Kidney tubule cell (primary cell): ENCODE measurements around the gene NEDD8.

ENCODE experiments used
- DNase-seq: peaks from one replicate; pipeline ENCODE4 v3.0.0-alpha.2; 2018; ENCODE audit warnings: low spot score

The NEDD8 gene

DNA sequence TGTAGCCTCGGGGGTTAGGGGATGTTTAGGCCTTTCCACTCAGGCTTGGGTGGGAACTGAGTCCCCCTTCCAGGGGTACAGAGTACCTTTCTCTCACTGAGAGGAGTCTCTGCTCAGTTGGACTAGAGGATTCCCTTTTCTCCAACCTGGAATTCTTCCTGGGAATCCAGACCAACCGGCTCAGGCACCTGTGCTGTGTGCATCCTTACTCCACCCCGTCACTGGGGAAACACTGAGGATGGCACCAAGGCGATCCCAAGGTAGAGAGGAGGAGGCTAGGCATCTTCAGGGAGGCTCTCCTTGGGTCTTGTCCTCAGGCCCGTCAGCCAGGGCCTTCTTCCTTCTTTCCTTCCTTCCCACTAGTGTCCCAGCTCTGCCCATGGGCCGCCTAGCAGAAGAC is 31.7 kb upstream of the NEDD8 start:
- DNase-seq = no peak

DNA sequence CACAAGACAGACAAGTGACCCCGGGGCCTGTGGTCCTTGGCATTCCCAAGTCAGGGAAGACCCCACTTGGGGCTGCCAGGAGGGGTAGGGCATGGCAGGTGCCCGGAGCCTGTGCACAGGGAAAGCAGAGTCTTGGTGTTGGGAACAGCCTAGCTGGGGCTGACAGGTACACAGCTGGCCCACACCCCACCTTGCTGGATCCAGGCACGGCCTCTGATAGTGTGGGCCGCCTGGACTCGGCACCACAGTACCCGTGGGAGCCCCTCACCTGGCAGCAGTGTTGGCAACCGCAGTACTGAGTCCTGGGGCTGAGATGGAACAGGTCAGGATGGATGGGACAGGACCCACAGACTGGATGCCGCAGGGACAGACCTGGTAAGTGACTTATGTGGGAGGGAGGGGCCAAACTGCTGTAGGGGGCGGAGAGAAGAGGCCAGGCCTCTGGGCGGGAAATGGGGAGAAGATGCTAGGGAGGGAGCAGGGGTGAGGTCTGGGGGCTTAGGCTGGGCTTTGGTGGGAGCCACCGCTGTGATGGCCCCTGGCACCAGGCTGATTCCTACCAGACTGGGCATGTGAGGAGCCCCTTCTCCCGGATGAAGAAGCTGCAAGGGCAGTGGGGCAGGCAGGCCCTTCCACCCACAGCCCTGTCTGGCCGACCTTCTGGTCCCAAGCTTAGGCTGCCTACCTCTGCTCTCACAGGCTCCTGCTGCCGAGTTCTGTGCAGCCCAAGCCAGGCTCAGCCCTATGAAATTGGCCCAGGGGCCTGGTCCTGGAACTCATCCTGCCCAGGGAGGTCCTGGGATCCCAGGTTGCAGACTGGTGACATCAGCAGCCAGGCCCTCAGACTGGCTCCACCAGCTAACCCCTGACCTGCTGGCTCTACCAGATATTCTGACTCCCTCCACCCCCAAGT is 30.9 kb upstream of the NEDD8 start, which contains the start of gene TGM1:
Gene TGM1, minus strand, starts transcription at position 357 of the 913 bp plus-strand sequence. CDS start 825 bp downstream, outside the sequence.
- DNase-seq = no peak

DNA sequence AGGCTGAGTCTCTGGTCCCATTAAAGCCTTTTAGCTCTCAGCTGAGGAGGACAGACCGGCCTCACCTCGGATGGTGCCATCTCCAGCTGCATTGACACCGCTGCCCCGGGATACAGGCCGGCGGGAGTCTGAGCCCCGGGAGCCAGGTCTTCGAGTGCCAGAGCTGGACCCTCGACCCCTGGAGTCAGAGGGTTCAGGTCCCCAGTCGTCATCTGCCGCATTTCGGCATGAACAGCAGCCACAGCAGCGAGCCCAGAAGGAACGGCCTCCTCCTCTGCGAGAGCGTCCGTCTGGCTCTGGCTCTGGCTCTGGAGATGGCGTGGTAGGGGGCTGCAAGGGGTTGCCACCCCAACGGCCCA is 29.8 kb upstream of the NEDD8 start:
- no peak for DNase-seq

DNA sequence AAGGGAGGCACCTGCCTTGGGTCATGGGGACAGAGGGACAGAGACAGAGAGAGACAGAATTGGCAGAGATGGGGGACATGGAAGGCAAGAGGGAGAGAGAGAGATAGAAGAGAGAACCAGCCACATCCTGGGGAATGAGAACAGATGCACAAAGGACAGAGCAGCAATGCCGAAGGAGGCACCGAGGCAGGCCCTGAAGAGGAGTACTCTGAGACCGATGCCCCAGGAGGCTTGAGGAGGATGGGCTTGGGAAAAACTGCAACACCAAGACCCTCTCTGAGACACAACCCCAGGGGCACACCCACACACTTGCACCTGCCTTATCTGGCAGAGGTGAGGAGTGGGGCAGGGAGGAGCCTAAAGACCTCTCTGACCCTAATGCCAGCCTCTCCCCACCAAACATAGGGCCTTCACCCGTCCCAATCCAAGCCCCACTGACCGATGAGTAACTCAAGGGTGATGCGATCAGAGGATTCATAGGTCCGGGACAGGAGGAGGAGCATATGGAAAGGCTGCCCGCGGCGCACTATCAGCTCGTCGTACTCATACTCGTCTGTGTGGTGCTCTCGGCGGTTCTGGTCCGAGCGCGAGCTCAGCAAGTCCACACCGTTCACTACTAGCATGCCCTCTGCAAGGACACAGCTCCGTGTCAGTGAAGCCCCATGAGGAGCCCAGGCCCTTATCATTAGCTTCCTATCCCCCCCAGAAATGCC is 29.2 kb upstream of the NEDD8 start:
- no peak for DNase-seq

DNA sequence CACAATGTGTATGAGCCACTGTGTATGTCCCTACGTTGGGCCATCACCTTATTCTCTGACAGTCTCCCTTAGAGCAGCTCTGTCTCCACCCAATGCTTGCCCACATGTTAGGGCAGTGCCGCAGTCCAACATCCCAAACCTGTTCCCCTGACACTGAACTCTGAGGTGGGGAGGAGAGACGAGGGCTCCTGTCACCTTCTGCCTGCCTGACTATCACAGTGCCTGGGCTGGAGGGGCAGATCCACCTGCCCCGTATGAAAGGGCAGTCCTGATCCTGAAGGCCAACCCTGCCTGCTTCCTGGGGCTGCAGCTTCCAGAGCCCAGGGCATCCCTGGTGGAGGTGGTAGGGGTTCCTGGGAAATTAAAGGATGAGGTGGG is 28.6 kb upstream of the NEDD8 start:
- DNase-seq = no peak

DNA sequence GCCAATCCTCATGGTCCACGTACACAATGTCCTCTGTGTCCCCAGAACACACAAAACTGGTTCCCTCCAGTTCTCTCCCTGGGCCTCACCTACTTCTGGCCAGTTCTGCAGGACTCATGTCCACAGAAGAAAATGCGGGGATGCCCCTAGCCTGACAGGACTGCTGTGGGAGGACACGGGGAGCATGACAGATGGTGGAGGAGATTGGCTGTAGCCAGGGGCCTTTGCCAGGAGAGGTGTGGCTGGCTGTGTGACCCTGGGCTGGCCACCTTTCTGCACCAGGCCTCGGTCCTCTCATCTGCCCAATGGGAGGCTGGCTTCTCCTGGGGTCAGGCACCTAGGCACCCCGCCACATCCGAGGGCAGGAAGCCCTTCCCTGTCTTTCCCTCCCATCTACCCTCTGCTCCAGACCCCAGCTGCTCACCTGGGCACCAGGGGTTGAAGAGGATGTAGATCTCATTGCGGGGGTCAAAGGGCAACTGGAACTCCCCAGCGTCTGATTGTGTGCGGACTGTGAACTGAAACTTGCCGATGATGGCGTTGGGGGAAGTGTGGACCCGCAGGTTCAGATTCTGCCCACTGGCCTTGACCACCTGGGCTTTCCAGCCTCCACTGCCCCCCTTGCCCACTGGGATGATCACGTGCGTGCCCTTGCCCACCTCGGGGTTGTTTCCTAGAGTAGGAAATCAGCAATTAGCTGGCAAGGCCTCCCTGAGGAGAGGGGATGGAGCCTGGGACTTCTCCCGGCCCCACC is 28.0 kb upstream of the NEDD8 start:
- no peak for DNase-seq

DNA sequence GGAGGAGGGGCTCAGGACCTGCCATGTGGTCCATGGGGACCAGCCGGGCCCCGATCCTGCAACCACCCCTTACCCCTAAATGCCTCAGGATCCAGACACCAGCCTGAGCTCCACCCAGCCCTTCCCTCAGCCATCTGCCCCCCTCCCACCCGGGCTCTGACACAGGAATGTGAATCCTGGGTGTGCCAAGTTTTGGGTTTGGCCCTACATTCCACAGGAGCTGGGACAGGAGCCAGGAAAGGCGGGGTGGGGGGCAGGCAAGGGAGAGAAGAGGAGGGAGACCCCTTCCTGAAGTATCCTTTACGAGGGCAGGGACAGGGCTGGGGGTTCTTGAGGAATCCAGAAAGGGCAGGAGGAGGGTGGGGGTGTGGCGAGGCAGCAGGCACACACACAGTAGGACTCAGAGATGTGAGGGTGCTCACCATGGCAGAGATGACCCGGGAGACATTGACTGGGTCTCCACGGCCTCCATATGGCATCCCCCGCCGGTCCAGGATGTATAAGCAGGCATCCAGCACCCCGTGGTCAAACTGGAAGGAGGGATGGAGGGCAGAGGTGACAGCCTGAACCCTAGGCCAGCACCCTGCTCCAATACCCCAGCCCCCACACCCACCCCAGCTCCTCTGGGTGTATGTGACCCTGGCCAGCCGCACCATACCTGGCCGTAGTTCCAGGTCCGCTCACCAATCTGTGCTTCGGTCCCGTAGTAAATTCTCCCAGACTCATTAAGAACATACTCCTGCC is 27.3 kb upstream of the NEDD8 start:
- DNase-seq = peak; percentile 15

DNA sequence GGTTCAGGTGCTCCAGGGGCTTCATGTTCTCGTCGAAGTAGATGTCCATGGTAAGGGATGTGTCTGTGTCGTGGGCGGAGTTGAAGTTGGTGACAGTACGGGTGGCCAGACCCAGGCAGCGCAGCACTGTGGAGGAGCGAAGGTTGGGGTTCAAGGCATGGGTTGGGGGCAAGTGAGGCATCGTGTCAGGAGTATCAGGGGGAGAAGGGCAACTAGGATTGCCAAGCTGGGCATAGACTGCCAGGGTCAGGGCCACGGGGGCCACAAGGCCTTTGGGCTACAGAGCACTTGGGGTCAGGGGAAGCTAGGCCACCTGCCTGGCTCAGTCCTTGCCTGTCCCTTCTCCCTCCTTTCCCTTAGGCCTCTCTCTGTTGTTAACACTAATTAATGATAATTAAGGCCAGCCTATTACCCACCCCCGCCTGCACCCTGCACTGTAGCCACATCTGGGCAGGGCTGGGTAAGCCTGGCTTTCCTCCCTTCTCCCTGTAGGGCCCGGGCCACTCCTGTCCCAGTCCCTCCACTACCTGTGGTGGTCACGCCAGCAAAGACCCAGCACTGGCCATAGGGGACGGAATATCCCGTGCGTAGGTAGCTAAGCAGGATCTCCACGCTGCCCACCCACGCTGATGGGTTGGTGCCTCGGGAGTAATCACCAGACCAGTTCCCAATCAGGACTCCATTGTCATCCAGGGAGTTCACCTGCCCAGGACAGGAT is 26.5 kb upstream of the NEDD8 start:
- no peak for DNase-seq

DNA sequence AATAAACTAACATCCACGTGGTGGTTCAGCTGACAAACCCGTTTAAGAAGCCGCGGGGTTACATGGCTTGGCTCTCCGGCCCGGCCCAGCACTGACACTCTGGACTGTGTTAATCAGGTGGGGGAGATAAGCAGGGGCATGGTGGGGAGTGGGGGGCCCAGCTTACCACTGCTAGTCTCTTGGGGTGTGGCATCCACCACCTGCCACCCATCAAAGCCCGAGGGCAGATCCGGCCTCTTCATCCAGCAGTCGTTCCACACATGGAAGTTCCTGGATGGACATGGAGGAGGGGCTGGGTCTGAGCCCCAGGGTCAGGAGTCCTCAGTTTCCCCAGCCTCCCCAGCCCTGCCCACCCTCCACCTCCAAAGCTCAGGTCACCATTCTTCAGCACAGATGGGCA is 26.0 kb upstream of the NEDD8 start:
- no peak for DNase-seq

DNA sequence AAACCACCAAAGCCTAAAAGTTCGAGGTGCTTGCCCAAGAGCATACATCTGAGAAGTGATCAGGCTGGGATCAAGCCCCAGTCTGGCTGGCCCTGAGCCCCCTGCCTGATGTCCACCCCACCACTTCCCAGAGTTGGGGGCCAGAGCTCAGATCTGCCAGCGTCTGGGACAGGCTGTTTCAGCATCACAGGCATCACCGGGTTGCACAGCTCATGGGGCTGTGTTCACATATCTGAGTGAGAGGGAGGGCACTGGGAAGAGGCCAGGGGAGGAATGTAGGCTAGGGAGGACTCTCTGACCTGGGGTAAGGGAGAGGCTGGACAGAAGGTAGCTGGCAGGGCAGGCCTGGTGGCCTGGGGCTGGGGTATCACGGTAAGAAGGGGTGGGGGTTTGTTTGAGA is 24.8 kb upstream of the NEDD8 start:
- DNase-seq = no peak

DNA sequence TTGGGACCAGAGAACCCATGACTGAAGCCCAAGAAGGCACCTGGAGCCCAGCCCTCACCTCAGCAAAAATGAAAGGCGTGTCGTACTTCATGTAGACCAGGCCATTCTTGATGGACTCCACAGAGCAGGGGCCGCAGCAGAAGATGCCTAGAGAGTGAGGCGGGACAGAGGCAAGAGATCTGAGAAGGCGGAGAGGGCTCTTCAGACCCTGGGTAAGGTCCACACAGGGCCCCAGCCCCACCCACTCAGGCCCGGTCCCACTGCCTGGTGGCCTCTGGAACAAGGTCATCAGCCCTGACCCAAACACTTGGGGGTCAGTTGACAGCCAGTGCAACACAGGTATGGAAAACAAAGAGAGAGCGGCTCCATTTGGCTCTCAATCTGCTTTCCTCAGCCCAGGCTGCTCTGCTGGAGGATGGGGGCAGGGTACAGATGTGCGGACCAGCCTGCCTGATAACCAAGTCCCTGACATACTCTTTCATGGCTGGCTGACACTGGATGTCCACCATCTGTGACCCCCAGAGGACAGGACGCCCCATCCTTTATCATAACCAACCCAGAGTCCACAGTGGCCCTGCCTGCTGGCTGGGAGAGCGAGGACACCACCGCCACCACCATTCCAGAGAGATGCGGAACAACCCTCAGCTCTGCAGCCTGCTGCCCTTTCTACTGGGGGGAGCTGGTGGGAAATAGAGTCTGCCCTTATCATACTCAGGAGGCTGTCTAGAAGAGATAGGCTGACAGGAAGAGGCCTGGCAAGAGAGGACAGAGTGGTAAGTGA is 24.0 kb upstream of the NEDD8 start:
- DNase-seq = no peak

DNA sequence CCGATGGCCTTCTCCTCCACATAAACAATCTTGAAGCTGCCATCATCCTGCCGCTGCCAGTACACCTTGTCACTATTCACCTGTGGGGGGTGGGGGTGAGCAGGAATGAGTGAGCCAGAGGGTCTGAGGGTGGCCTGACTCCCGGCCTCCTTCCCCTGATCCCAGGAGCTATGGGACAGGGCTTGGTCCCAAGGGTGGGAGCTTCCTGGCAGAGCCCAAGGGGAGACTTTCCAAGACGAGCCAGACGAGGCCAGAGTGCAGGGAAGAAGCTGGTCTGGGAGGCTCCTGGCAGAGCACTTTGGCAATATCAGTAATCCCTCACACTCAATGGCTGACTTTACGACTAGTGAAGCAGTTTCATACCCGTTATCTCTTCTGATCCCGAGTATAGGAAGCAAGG is 23.3 kb upstream of the NEDD8 start:
- DNase-seq = no peak

DNA sequence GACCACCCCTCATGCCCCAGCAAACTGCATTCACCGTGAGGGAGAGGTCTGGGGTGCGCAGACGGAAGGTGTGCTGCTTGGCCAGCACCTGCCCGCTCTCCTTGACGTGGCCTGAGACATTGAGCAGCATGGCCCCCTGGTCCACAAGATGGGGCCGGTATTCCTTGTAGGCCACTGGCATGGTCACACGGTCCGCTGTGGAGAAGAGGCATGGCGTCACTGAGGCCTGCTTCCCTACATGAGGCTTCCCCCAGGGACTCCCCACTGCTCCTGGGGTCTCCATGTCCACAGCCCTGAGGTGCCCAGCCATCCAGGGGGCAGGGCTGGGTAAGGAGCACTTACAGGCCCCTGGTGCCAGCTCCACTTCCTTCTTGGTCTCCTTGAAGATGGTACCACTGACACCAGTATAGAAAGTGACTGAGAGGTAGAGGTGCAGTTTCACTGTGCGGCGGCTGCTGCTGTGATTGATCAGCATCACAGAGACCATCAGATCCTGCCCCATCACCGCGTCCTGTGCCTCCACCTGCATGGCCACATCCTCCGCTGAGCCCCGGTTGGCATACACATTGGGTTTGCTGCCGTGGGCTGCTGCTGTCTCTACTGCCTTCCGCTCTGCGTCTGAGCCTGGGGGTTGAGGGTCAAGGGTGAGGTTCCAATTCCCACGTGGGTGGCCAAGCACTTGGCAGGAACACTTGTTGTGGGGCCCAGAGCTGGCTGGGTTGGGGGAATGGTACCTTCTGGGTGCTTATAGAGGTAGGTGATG is 22.6 kb upstream of the NEDD8 start:
- no peak for DNase-seq

DNA sequence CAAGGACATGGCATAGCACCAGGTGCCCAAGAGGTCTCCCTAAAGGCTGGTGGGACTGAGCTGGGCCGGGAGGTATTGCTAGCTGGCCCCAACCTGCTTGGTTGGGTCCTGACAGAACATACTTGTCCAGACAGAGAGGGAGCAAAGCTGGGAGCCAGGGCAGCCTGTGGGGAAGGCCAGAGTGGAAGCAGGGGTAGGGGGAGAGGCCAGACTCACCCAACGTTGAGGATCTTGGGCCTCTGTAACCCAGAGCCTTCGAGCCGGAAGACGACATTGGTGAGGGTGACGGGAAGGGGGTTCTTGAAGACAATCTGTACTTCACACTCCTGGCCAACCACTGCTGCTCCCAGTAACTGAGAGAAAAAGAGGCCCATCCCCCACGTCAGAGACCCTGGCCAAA is 21.8 kb upstream of the NEDD8 start:
- DNase-seq = no peak

DNA sequence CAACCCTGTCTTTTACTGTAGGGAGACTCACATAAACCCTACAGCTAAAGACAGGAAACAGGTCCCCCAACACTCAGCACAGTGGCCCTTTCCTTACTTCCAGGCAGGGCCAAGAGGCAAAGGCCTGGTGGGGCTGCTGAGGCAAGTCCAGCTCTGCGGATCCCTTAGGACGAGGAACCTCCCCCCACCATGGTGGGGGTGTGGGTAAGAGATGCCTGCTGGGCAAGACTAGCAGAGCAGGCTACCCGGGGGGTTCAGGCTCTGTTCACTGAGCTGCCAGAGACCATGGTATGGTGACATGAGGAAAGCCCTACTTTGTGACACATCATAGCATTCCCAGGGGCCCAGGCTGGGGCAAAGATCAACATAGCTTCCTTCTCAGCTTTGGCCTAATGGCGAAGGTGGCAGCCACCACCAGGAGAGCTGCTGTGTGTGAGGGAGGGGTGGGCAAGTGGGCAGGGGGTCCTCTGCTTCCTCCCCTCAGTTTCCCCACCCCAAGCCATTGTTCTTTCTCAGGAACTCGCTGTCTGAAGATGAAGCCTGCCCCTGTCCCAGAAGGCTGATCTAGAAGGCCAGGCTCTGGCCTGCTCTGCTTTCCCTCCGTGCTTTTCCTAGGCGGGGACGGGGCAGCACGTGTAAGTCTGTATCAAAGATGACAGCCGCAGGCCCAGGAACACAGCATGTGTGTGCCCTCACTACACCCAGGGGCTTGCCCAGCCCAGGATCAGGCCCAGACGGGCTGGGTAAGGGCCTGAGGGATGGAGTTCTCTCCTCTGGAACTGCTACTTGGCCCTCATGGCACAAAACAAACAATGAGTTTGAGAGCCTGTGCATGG is 20.3 kb upstream of the NEDD8 start:
- DNase-seq = peak; percentile 30

DNA sequence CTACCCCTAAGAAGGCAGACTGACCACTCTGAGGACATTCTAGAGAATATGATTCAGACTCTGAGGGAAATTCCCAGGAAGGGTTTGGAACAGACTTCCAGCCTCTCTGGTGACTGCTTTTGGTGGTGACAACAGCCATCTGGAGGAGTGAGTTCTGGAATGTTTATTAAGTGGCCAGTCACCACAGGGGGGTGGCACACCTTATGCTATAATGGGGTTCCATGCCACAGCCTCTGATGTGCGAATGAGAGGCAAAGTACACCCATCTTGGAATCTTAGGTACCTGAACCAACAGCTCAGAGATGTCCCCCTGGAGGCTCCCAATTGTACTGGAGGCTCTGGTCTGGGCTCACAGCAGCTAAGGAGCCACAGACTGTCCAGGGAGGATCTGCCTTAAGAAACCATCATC is 19.7 kb upstream of the NEDD8 start:
- peak; percentile 91 for DNase-seq

DNA sequence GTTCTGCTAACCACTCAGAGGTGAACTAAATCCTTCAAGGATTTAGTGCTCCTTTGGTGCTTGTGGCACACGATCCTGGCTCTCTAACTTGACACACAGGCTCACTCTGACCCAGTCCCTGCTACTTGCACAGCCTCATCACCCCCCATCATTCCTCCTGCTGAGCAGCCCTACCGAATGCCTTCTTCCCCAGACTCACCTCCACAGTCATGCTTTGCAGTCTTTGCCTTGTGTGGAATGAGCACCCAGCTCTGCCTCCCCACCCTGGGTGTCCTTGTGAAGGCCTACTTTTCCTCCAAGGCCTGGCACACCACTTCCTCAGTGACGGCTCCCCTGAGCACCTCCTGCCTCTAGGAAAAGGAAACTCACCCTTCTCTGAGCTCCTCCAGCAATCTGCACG is 18.2 kb upstream of the NEDD8 start:
- DNase-seq = no peak

DNA sequence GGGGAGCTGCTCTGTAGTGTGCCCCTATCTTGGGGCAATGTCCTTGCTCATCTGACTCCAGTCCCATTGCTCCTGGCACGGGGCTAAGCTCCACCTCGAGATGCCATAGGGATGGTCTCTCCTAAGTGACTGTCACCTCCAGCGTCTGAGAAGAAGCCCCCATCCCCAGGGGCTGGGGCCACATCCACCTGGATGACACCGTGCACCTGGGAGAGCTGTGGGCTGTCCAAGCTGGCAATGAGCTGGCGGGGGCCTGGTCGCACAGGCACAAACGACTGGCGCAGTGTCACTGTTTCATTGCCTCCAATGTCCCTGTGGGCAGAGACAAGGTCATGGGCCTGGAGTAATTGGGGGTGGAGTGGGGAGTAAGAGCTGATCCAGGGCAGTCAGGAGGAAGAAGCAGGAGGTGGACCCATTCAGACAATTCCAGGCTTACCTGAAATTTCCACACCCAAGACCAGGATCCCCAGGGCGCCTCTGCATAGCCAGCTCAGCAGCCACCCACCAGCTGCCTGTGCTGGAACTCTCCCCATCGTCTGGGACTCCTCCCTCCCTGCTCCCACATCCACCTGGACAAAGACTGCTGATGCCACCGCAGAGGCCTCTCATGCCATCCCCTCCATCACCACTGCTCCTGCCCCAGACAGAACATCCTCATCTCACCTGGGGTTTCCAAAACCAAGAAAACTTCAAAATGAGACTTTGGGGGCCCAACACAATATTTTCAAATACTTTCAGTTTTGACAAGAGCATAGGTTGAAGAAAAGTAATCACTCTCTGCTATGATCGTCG is 17.3 kb upstream of the NEDD8 start:
- no peak for DNase-seq
